WTC11 (cell line): ENCODE measurements around the gene GRAMD4.

Experiments
- TF ChIP-seq, protein P1 (sequence below): sonication (generic); formaldehyde crosslinking; IDR thresholded peaks from 2 replicates; pipeline ENCODE4 v1.8.1; 2022; ENCODE audit warnings: missing genetic modification reagents, borderline replicate concordance
- TF ChIP-seq, protein P2 (sequence below): sonication (generic); formaldehyde crosslinking; IDR thresholded peaks from 2 replicates; pipeline ENCODE4 v1.8.1; 2023; ENCODE audit warnings: mild to moderate bottlenecking, missing genetic modification reagents, moderate library complexity

DNA sequence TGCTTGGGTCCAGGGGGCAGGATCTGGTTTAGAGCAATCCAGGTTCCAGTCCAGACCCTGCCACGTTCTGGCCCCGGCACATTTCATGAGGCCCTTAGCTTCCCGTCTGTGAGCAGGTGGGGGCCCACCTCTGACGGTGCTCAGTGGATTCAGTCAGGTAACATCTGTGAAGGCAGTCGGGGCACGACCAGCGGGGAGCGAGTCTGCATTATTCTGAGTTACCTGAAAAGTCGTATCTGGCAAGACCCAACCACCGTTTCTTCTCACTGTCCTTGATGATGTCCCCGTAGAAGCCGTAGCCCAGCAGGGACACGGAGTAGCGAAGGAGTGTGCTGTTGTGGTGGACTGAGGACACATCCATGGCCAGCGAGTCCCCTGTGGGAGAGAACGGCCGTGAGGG lies 78.9 kb downstream of the GRAMD4 start:
- TF ChIP-seq, protein P1, sequence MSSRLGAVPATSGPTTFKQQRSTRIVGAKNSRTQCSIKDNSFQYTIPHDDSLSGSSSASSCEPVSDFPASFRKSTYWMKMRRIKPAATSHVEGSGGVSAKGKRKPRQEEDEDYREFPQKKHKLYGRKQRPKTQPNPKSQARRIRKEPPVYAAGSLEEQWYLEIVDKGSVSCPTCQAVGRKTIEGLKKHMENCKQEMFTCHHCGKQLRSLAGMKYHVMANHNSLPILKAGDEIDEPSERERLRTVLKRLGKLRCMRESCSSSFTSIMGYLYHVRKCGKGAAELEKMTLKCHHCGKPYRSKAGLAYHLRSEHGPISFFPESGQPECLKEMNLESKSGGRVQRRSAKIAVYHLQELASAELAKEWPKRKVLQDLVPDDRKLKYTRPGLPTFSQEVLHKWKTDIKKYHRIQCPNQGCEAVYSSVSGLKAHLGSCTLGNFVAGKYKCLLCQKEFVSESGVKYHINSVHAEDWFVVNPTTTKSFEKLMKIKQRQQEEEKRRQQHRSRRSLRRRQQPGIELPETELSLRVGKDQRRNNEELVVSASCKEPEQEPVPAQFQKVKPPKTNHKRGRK, result no peak
- TF ChIP-seq, protein P2, sequence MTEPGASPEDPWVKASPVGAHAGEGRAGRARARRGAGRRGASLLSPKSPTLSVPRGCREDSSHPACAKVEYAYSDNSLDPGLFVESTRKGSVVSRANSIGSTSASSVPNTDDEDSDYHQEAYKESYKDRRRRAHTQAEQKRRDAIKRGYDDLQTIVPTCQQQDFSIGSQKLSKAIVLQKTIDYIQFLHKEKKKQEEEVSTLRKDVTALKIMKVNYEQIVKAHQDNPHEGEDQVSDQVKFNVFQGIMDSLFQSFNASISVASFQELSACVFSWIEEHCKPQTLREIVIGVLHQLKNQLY (CRISPR knock-in tag), result no peak
